Panc1 (cell line): ENCODE results near the gene SMIM13.

ENCODE experiments used
- POLR2AphosphoS5 ChIP-seq: IDR thresholded peaks from 2 replicates; pipeline ENCODE4 v1.6.1; 2012; ENCODE audit warnings: mild to moderate bottlenecking, low read depth, low read length, moderate library complexity
- SIN3A ChIP-seq: IDR thresholded peaks from 2 replicates; pipeline ENCODE4 v1.6.1; 2012; ENCODE audit warnings: low read depth, mild to moderate bottlenecking, low read length, moderate library complexity, borderline replicate concordance; ENCODE audit not compliant: insufficient read depth
- TF ChIP-seq, protein P1 (sequence below), 2 experiments: IDR thresholded peaks; 2 replicates each; pipeline ENCODE4 v1.6.1; 2011 to 2012; ENCODE audit warnings: low read depth in 2 of 2, control low read depth in 1 of 2, low read length in 1 of 2, mild to moderate bottlenecking in 1 of 2, moderate library complexity in 1 of 2; ENCODE audit not compliant: insufficient read depth in 1 of 2
- TF ChIP-seq, protein P2 (sequence below): fragments of 450-650 bp; IDR thresholded peaks from 2 replicates; pipeline ENCODE4 v1.5.1; 2017; ENCODE audit warnings: mild to moderate bottlenecking

DNA sequence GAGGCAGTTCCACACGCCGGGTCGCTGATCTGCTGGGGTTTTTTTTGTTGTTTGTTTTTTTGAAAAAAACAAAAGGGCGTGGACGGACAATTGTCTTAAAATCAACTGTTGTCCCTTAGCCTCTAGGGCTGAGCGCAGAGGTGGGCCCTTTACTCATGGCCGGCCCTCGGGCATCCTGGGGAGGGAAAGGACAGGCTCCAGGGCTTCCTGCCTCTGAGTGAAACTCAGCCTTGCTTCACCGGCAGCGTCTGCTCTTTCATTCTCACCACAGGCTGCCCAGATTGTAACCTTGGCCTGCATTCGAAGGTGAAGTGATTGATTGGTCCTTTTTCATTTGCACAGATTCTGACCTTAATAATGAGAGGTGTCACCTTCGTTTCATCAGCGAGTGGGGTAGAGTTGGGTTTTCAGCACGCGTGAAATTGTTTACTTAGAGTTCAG, 797 bp downstream of the SMIM13 start:
- TF ChIP-seq, protein P1, sequence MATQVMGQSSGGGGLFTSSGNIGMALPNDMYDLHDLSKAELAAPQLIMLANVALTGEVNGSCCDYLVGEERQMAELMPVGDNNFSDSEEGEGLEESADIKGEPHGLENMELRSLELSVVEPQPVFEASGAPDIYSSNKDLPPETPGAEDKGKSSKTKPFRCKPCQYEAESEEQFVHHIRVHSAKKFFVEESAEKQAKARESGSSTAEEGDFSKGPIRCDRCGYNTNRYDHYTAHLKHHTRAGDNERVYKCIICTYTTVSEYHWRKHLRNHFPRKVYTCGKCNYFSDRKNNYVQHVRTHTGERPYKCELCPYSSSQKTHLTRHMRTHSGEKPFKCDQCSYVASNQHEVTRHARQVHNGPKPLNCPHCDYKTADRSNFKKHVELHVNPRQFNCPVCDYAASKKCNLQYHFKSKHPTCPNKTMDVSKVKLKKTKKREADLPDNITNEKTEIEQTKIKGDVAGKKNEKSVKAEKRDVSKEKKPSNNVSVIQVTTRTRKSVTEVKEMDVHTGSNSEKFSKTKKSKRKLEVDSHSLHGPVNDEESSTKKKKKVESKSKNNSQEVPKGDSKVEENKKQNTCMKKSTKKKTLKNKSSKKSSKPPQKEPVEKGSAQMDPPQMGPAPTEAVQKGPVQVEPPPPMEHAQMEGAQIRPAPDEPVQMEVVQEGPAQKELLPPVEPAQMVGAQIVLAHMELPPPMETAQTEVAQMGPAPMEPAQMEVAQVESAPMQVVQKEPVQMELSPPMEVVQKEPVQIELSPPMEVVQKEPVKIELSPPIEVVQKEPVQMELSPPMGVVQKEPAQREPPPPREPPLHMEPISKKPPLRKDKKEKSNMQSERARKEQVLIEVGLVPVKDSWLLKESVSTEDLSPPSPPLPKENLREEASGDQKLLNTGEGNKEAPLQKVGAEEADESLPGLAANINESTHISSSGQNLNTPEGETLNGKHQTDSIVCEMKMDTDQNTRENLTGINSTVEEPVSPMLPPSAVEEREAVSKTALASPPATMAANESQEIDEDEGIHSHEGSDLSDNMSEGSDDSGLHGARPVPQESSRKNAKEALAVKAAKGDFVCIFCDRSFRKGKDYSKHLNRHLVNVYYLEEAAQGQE (IDR thresholded peaks at IDR 0.05; ENCODE audit: insufficient read depth in 1 of 2, low read depth in 2 of 2, low read length in 1 of 2), result no peak
- TF ChIP-seq, protein P2, sequence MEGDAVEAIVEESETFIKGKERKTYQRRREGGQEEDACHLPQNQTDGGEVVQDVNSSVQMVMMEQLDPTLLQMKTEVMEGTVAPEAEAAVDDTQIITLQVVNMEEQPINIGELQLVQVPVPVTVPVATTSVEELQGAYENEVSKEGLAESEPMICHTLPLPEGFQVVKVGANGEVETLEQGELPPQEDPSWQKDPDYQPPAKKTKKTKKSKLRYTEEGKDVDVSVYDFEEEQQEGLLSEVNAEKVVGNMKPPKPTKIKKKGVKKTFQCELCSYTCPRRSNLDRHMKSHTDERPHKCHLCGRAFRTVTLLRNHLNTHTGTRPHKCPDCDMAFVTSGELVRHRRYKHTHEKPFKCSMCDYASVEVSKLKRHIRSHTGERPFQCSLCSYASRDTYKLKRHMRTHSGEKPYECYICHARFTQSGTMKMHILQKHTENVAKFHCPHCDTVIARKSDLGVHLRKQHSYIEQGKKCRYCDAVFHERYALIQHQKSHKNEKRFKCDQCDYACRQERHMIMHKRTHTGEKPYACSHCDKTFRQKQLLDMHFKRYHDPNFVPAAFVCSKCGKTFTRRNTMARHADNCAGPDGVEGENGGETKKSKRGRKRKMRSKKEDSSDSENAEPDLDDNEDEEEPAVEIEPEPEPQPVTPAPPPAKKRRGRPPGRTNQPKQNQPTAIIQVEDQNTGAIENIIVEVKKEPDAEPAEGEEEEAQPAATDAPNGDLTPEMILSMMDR, result no peak
- no peak for TF ChIP-seq POLR2AphosphoS5
- TF ChIP-seq SIN3A, result no peak
